Osteoblast (primary cell): ENCODE results near the gene DCUN1D5. TPM values are rescaled to one million over a fixed set of nuclear protein-coding genes. Genes with fewer than 3 reads are reported as not detected.
A peak's percentile ranks its signal among the peaks of the same experiment; 100 is the strongest.

Source experiments
- DNase-seq: peaks from one replicate; pipeline ENCODE4 v3.0.0; 2011; ENCODE audit warnings: low spot score, mixed read lengths; ENCODE audit not compliant: insufficient read length; ENCODE audit errors: missing footprints
- H2AFZ ChIP-seq: 2 replicates; pipeline ENCODE4 v1.6.0; 2011; ENCODE audit warnings: mild to moderate bottlenecking, low read length
- H3K27ac ChIP-seq: 2 replicates; pipeline ENCODE4 v1.5.1; 2011; ENCODE audit warnings: mild to moderate bottlenecking, low read depth, low read length, moderate library complexity
- H3K27me3 ChIP-seq: 2 replicates; pipeline ENCODE4 v1.6.0; 2012; ENCODE audit warnings: mild to moderate bottlenecking, control low read depth, inconsistent platforms, low read length, moderate library complexity; ENCODE audit not compliant: insufficient read depth
- H3K36me3 ChIP-seq: 2 replicates; pipeline ENCODE4 v1.5.1; 2011; ENCODE audit warnings: mild to moderate bottlenecking, low read length, control low read depth, moderate library complexity; ENCODE audit not compliant: insufficient read depth
- H3K4me1 ChIP-seq: 2 replicates; pipeline ENCODE4 v1.5.1; 2011; ENCODE audit warnings: mild to moderate bottlenecking, low read length, control low read depth, moderate library complexity; ENCODE audit not compliant: insufficient read depth
- H3K4me2 ChIP-seq: 2 replicates; pipeline ENCODE4 v1.6.0; 2011; ENCODE audit warnings: mild to moderate bottlenecking, low read length; ENCODE audit not compliant: insufficient read depth
- H3K4me3 ChIP-seq: fragments of 200-600 bp; sonication (generic); 3 replicates; pipeline ENCODE4 v1.5.1; 2012; ENCODE audit warnings: mild to moderate bottlenecking, low read length, inconsistent platforms; ENCODE audit not compliant: insufficient read depth
- H3K79me2 ChIP-seq: 2 replicates; pipeline ENCODE4 v1.6.0; 2012; ENCODE audit warnings: mild to moderate bottlenecking, low read length, control low read depth, inconsistent platforms; ENCODE audit not compliant: insufficient read depth
- H3K9me3 ChIP-seq: 2 replicates; pipeline ENCODE4 v1.5.1; 2011; ENCODE audit warnings: low read depth, low read length, control low read depth
- H4K20me1 ChIP-seq: 2 replicates; pipeline ENCODE4 v1.6.0; 2012; ENCODE audit warnings: mild to moderate bottlenecking, low read length, control low read depth; ENCODE audit not compliant: insufficient read depth
- total RNA-seq: library from RNA; depleted of rRNA; stranded (reverse); fragments of >200 nt; gene quantifications from 2 replicates; pipeline ENCODE4 v1.2.3, GENCODE V29; 2012
- TF ChIP-seq, protein P1 (sequence below): IDR thresholded peaks from 2 replicates; pipeline ENCODE4 v1.5.1; 2011; ENCODE audit warnings: mild to moderate bottlenecking, low read depth, low read length, moderate library complexity; ENCODE audit errors: extremely low read depth

DCUN1D5 gene
- total RNA-seq, 1 donor = 60.1 TPM

- H3K36me3 ChIP-seq = peaks cover 41% of the 10 kb centered on the region
- no peak overlapping the region for H3K27ac ChIP-seq
- H3K9me3 ChIP-seq = no peaks in the 10 kb centered on the region
- H3K4me2 ChIP-seq = no peak overlapping the region
- H3K79me2 ChIP-seq = no peaks in the 10 kb centered on the region
- H3K4me1 ChIP-seq = no peaks in the 10 kb centered on the region
- H3K27me3 ChIP-seq = no peaks in the 10 kb centered on the region
- no peak for DNase-seq
- H4K20me1 ChIP-seq = no peaks in the 10 kb centered on the region
- no peak overlapping the region for H3K4me3 ChIP-seq
- no peak overlapping the region for H2AFZ ChIP-seq
- TF ChIP-seq, protein P1, sequence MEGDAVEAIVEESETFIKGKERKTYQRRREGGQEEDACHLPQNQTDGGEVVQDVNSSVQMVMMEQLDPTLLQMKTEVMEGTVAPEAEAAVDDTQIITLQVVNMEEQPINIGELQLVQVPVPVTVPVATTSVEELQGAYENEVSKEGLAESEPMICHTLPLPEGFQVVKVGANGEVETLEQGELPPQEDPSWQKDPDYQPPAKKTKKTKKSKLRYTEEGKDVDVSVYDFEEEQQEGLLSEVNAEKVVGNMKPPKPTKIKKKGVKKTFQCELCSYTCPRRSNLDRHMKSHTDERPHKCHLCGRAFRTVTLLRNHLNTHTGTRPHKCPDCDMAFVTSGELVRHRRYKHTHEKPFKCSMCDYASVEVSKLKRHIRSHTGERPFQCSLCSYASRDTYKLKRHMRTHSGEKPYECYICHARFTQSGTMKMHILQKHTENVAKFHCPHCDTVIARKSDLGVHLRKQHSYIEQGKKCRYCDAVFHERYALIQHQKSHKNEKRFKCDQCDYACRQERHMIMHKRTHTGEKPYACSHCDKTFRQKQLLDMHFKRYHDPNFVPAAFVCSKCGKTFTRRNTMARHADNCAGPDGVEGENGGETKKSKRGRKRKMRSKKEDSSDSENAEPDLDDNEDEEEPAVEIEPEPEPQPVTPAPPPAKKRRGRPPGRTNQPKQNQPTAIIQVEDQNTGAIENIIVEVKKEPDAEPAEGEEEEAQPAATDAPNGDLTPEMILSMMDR = no peak
Measured at GRCh38 chr11:103061656-103062055, 30.3 kb downstream of the DCUN1D5 start.

DNA sequence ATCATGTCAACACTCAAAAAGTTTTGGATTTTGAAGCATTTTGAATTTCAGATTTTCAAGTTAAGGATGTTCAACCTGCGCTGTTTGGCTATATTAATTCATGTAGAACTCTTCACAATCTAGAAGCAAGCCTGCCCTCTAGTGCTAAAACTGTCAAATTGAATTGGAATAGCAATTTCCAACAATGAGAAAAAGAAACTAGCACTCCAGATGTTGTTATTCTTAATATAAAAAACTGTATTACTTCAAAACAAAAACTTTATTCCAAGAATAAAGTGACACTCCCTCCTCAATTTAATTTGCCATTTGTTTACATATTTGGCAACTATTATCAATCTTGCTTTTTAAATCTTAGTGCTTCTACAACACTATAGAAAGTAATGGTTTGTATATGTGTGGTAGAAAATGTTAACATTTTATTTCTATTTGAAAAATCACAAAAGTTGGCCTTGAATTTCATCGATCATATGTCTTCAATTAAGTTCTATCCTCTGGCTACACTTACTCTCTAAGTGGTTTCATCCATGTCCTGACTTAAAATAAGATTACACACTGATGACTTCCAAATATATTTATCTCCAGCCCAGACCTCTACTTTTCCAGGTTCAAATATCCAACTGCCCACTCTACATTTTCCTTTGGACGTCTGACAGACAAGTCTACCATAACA, 36.6 kb downstream of the DCUN1D5 start:
- no peaks in the 10 kb centered on the region for H3K9me3 ChIP-seq
- H3K79me2 ChIP-seq = no peaks in the 10 kb centered on the region
- no peaks in the 10 kb centered on the region for H3K27me3 ChIP-seq
- no peaks in the 10 kb centered on the region for H3K4me1 ChIP-seq
- TF ChIP-seq, protein P1 = peak; percentile 67
- no peak overlapping the region for H3K27ac ChIP-seq
- no peak overlapping the region for H3K4me3 ChIP-seq
- peaks cover 5% of the 10 kb centered on the region for H3K36me3 ChIP-seq
- DNase-seq = peak; percentile 10
- no peaks in the 10 kb centered on the region for H4K20me1 ChIP-seq
- H2AFZ ChIP-seq = no peak overlapping the region
- H3K4me2 ChIP-seq = no peak overlapping the region

DNA sequence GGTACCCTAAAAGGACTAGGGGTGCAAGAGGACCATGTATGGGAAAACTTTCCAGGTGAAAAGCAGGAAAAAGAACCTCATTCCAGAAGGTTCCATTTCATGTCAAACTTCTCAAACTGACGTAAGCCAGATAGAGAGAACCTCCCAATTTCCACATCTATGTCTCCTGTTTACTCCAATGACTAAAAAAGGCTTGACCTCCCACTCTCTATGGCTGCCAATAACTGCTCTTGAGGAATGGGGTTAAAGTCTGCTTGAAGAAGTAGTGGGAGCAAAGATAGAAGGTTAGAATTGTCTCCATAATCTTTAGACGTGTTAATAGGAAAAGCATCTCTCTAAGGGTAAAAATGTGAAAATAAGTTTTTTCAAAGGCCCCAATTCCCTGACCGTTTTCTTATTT, 38.0 kb downstream of the DCUN1D5 start:
- no peak overlapping the region for H3K4me2 ChIP-seq
- H3K36me3 ChIP-seq = no peaks in the 10 kb centered on the region
- H3K27ac ChIP-seq = no peak overlapping the region

GRCh38 chr11:103051981-103052380, 40.0 kb downstream of the DCUN1D5 start:
- Histone ChIP-seq H4K20me1 (no peaks in the 10 kb centered on the region), H3K4me2 (no peak overlapping the region)
- no peak for DNase-seq

More for the DNA sequence above, 38.0 kb downstream of the DCUN1D5 start:
- DNase-seq = no peak
- Histone ChIP-seq H3K9me3 (no peaks in the 10 kb centered on the region), H3K4me3 (no peak overlapping the region), H4K20me1 (no peaks in the 10 kb centered on the region), H3K79me2 (no peaks in the 10 kb centered on the region), H3K4me1 (no peaks in the 10 kb centered on the region), H2AFZ (no peak overlapping the region), H3K27me3 (no peaks in the 10 kb centered on the region)
- TF ChIP-seq, protein P1 = no peak

More at GRCh38 chr11:103051981-103052380, 40.0 kb downstream of the DCUN1D5 start:
- no peak overlapping the region for H3K4me3 ChIP-seq
- H3K9me3 ChIP-seq = no peaks in the 10 kb centered on the region
- no peaks in the 10 kb centered on the region for H3K36me3 ChIP-seq
- no peaks in the 10 kb centered on the region for H3K4me1 ChIP-seq
- no peak overlapping the region for H2AFZ ChIP-seq
- no peak overlapping the region for H3K27ac ChIP-seq
- no peaks in the 10 kb centered on the region for H3K27me3 ChIP-seq
- TF ChIP-seq, protein P1 = no peak
- H3K79me2 ChIP-seq = no peaks in the 10 kb centered on the region
